HG02884 (cell line): ENCODE data around the gene INTS13.
"Not testable (repeated sequence)": the region's sequence is repeated elsewhere in the genome, so short reads cannot be mapped to it uniquely, and the experiment has no call there.

Experiments
- ATAC-seq: cut with Tn5 transposase; IDR thresholded peaks from one replicate; pipeline ENCODE4 v1.9.1; 2021; ENCODE audit warnings: mild to moderate bottlenecking, moderate library complexity; ENCODE audit not compliant: unreplicated experiment

INTS13 gene

DNA sequence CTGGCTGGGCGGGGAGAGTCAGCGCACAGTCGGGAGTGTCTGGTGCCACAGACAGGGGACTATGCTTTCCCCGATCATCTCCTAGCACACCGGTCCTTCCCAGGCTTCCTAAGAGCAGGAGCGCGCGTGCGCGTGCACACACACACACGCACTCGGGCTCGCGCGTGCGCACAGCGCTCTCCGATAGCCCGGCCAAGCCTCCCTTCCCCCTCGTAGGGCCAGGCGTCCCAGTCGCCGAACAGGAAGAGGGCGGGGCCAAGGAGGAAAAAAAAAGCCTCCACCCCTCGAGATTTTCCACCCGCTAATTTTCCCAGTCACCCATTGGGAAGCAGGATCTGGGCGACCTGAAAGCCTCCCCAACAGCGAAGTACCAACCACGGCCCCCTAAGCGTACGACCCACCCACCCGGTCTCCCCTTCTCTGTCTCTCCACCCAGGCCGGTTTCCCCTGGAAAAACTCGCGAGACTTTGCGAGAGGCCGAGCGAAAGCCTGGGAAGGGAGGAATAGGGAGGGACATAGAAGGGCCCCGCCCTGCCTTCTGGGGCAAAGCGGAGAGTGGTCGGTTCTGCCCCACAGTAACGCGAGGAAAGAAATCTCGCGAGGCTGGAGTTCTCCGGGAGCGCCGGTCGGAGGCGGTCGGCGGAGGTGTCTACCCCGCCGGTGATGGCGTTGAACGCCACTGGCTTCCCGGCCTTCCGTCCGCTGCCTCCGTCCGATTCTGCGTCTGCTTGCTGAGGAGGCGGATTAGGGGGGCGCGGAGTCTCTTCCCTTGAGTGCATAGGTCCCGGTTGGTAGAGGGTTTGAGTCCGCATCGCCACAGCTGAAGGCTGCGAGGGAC, at the start of gene INTS13, which contains the start of gene FGFR1OP2:
INTS13 (minus strand) TSS at position 119 of the 838 bp plus-strand sequence. CDS start 1,178 bp downstream, outside the sequence.
FGFR1OP2 (plus strand) TSS at position 608 of the 838 bp plus-strand sequence. CDS start 15,689 bp downstream, outside the sequence.
- peak; percentile 72 for ATAC-seq

- no peak for ATAC-seq
Measured at GRCh38 chr12:26982866-26983265, 45.1 kb upstream of the INTS13 start.

DNA sequence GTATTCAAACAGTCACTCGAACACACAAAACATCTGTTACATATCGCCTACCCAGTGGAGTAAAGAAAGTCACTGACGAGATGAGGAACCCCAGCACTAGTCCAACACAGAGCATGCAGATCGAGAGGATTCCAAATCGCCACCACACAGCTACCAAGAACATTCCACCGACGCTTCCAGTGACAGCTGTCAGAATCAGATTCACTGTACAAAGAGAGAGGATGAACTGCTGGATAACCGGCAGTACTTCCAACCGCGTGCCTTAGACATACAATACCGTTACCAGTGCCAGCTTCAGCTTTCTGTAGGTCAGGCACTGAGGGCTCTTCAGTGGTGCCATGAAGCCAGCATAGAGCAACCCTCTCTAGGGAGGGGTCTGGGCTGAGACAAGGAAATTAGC, 42.0 kb upstream of the INTS13 start:
- no peak for ATAC-seq

- no peak for ATAC-seq
Measured at GRCh38 chr12:26978801-26979200, 41.0 kb upstream of the INTS13 start.

GRCh38 chr12:26976687-26977086, 38.9 kb upstream of the INTS13 start:
- ATAC-seq, result no peak

GRCh38 chr12:26971963-26972362, 34.2 kb upstream of the INTS13 start:
- peak; percentile 100 for ATAC-seq

DNA sequence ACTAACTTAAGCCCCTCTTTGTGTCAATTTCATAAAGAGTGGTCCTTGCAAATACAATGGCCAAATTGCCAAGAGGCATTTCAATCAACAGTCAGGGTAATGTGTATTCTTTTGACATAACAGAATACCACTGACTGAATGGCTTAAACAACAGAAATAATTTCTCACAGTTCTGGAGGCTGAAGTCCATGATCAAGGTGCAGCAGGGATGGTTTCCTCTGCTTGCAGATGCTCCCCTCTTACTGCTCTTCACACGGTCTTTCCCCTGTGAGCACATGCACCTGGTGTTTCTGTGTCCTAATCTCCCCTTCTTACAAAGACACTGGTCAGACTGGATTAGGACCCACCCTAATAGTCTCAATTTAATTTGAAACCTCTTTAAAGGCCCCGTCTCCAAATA, 32.4 kb upstream of the INTS13 start:
- ATAC-seq, result no peak

GRCh38 chr12:26966842-26967241, 29.1 kb upstream of the INTS13 start:
- ATAC-seq, result no peak

GRCh38 chr12:26963413-26963812, 25.6 kb upstream of the INTS13 start:
- ATAC-seq, result no peak

GRCh38 chr12:26961803-26962202, 24.0 kb upstream of the INTS13 start:
- ATAC-seq, result no peak

DNA sequence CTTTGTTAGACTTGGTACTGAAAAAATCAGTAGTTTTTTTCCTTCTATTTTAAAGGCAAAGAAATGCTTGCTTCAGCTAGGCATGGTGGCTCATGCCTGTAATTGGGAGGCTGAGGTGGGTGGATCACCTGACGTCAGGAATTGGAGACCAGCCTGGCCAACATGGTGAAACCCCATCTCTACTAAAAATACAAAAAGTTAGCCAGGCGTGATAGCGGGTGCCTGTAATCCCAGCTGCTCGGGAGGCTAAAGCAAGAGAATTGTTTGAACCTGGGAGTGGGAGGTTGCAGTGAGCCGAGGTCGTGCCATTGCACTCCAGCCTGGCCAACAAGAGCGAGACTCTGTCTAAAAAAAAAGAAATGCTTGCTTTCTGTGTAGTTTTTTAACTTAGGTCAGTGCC, 23.6 kb upstream of the INTS13 start:
- ATAC-seq, result not testable (repeated sequence)

- no peak for ATAC-seq
Measured at GRCh38 chr12:26954027-26954426, 16.2 kb upstream of the INTS13 start.

DNA sequence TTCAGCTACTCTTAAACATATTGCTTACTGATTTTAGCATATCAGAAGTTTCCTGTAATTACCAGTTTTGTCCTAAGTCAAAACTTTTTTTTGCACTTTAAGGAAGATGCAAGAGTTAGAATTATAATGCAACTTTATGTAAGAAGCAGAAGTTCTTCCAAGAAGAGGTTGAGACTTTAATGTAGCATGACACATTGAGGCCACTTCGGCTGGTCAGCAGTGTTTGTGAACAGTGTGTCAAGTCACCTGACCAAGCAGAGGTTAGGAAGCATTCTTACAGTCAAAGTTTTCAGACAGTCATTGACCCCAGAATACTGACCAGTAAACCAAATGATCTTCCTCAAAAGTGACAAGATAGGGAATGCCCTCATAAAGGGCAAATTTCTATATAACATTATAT, 15.7 kb upstream of the INTS13 start:
- no peak for ATAC-seq

DNA sequence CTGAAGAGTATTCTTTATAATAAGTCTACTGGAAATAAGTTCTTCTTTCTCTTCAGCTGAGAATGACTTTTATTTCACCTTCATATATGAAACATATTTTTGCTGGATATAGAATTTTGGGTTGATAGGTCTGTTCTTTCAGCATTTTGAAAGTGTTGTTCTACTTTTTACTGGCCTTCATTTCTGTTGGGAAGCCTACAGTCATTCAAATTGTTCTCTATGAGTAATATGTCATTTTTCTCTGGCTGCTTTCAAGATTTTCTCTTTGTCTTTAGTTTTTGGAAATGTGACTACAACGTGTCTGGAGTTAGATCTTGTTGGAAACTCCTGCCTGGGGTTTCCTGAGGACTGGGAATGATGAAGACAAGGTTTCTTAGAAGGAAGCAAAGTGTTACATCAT, 10.5 kb upstream of the INTS13 start:
- ATAC-seq, result no peak

DNA sequence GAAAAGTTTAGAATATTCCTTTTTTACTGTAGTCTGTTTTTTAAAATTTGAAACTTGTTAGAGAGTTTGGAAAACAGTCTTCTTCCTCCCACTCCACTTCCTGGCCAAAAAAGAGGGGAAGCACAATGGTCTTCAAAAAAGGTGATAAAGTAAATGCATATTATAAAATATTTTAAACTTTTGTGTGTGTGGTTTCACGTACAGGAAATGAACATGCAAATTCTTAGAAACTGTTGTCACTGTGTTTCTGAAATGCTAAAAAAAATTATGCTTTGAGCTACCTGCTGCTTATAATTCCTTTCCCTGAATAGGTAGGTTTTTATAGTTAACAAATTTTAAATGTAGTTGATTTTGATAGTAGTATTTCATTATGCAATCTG, 3.4 kb upstream of the INTS13 start:
- ATAC-seq, result no peak

GRCh38 chr12:26940516-26941214, 2.9 kb upstream of the INTS13 start:
- ATAC-seq, result no peak

- ATAC-seq, result no peak
Measured at GRCh38 chr12:26939953-26940352, 2.2 kb upstream of the INTS13 start.

GRCh38 chr12:26939192-26939832, 1.5 kb upstream of the INTS13 start:
- no peak for ATAC-seq

- peak; percentile 2 for ATAC-seq
Measured at GRCh38 chr12:26938701-26939062, 901 bp upstream of the INTS13 start.

DNA sequence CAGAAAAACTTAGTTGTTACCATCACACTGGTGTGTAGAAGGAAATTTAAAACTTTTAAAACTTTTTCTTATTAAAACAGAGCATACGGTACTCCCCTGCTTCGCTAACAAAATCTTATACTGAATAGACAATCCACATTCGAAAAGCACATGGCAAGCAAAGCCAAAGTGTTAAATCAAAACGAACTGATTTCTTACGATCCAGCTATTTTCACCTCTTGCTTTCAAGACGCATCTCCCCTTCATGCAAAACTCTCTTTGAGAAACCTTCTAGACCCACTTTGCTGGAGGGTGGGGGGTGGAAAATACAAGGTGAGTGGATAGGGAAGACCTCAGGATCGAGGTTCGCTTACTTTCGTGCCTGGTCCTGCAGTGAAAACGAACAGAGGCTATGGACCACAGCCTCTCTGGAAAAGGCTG, 328 bp downstream of the INTS13 start:
- ATAC-seq, result no peak

- ATAC-seq, result no peak
Measured at GRCh38 chr12:26936559-26937442, 980 bp downstream of the INTS13 start.
